ENCODE results near the gene PRTFDC1. TPM values are rescaled to one million over a fixed set of nuclear protein-coding genes. Genes with fewer than 3 reads are reported as not detected.

Gene PRTFDC1
- total RNA-seq, 2 experiments from 2014 or later = 2.2 to 2.7 TPM

- intact Hi-C loops (cut with micrococcal nuclease) = no loop called here
- H3K36me3 Mint-ChIP-seq (ENCODE audit: low read depth) = peaks cover 2% of the 10 kb centered on the region
- peaks cover 15% of the 10 kb centered on the region for H3K4me1 Mint-ChIP-seq (ENCODE audit: low read depth)
- POLR2A ChIA-PET = no interaction called here
- ATAC-seq (peak; percentile 64), DNase-seq (no peak)
- H3K27me3 Mint-ChIP-seq = no peaks in the 10 kb centered on the region
- H3K9me3 Mint-ChIP-seq = peaks cover 4% of the 10 kb centered on the region
- H3K4me3 Mint-ChIP-seq = no peak overlapping the region
- CTCF ChIA-PET = no interaction called here
- TF ChIP-seq CTCF (IDR thresholded peaks at IDR 0.05) = no peak
- no peak overlapping the region for H3K27ac Mint-ChIP-seq
Observed at GRCh38 chr10:24916365-24916764, 36.0 kb downstream of the PRTFDC1 start.

GRCh38 chr10:24915304-24915703 is 37.1 kb downstream of the PRTFDC1 start:
- intact Hi-C loops (cut with micrococcal nuclease) = no loop called here
- Mint-ChIP-seq H3K9me3 (peaks cover 3% of the 10 kb centered on the region), H3K4me1 (ENCODE audit: low read depth) (peaks cover 12% of the 10 kb centered on the region), H3K27me3 (no peaks in the 10 kb centered on the region), H3K36me3 (ENCODE audit: low read depth) (peaks cover 2% of the 10 kb centered on the region), H3K4me3 (no peak overlapping the region), H3K27ac (no peak overlapping the region)
- TF ChIP-seq CTCF (IDR thresholded peaks at IDR 0.05) = no peak
- ATAC-seq (no peak), DNase-seq (no peak)
- ChIA-PET CTCF (no interaction called here), POLR2A (no interaction called here)

GRCh38 chr10:24914148-24914547 is 38.3 kb downstream of the PRTFDC1 start:
- DNase-seq (no peak), ATAC-seq (no peak)
- Mint-ChIP-seq H3K9me3 (no peaks in the 10 kb centered on the region), H3K36me3 (ENCODE audit: low read depth) (no peaks in the 10 kb centered on the region), H3K27ac (no peak overlapping the region), H3K4me3 (no peak overlapping the region), H3K27me3 (no peaks in the 10 kb centered on the region), H3K4me1 (ENCODE audit: low read depth) (peaks cover 12% of the 10 kb centered on the region)
- POLR2A ChIA-PET = no interaction called here
- CTCF ChIA-PET = no interaction called here
- intact Hi-C loops (cut with micrococcal nuclease) = no loop called here
- TF ChIP-seq CTCF (IDR thresholded peaks at IDR 0.05) = no peak

- peaks cover 15% of the 10 kb centered on the region for H3K4me1 Mint-ChIP-seq (ENCODE audit: low read depth)
- no peak overlapping the region for H3K27ac Mint-ChIP-seq
- ChIA-PET CTCF (no interaction called here), POLR2A (no interaction called here)
- DNase-seq (no peak), ATAC-seq (no peak)
- H3K9me3 Mint-ChIP-seq = no peaks in the 10 kb centered on the region
- TF ChIP-seq CTCF (IDR thresholded peaks at IDR 0.05) = no peak
- H3K4me3 Mint-ChIP-seq = no peak overlapping the region
- intact Hi-C loops (cut with micrococcal nuclease) = no loop called here
- no peaks in the 10 kb centered on the region for H3K27me3 Mint-ChIP-seq
- no peaks in the 10 kb centered on the region for H3K36me3 Mint-ChIP-seq (ENCODE audit: low read depth)
Observed at GRCh38 chr10:24912215-24912614, 40.2 kb downstream of the PRTFDC1 start.

GRCh38 chr10:24911029-24911428 is 41.4 kb downstream of the PRTFDC1 start:
- no peak for TF ChIP-seq CTCF (IDR thresholded peaks at IDR 0.05)
- no peaks in the 10 kb centered on the region for H3K9me3 Mint-ChIP-seq
- ChIA-PET POLR2A (no interaction called here), CTCF (interaction anchor here (1.2 kb wide), 1 partner anchor 43 kb away, joined by 3 read pairs; no protein-coding TSS in a partner anchor)
- ATAC-seq (no peak), DNase-seq (no peak)
- H3K27ac Mint-ChIP-seq = no peak overlapping the region
- H3K4me1 Mint-ChIP-seq (ENCODE audit: low read depth) = peaks cover 15% of the 10 kb centered on the region
- intact Hi-C loops (cut with micrococcal nuclease) = no loop called here
- H3K4me3 Mint-ChIP-seq = no peak overlapping the region
- H3K36me3 Mint-ChIP-seq (ENCODE audit: low read depth) = no peaks in the 10 kb centered on the region
- no peaks in the 10 kb centered on the region for H3K27me3 Mint-ChIP-seq

All from activated CD8-positive, alpha-beta T cell treated with anti-CD3 and anti-CD28 coated beads for 36 hours (primary cell).